GDM1 (cell line): ENCODE measurements around the gene TESPA1.
"Not testable (repeated sequence)": the region's sequence is repeated elsewhere in the genome, so short reads cannot be mapped to it uniquely, and the experiment has no call there.

Source experiments
- DNase-seq: peaks from one replicate; lab custom pipeline; 2025; lab: John Stamatoyannopoulos, UW

The TESPA1 gene, protein sequence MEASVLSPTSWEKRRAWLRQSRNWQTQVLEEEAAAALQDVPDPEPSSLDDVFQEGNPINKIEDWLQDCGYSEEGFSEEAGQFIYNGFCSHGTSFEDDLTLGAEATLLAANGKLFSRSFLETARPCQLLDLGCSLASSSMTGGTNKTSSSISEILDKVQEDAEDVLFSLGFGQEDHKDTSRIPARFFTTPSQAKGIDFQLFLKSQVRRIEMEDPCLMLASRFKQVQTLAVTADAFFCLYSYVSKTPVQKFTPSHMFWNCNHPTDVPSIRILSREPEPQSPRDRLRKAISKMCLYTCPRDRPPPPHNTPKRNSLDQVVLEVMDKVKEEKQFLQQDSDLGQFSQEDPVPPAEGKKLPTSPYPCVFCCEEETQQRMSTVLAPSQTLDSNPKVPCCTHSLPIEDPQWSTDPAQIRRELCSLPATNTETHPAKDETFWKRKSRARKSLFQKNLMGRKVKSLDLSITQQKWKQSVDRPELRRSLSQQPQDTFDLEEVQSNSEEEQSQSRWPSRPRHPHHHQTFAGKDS

DNA sequence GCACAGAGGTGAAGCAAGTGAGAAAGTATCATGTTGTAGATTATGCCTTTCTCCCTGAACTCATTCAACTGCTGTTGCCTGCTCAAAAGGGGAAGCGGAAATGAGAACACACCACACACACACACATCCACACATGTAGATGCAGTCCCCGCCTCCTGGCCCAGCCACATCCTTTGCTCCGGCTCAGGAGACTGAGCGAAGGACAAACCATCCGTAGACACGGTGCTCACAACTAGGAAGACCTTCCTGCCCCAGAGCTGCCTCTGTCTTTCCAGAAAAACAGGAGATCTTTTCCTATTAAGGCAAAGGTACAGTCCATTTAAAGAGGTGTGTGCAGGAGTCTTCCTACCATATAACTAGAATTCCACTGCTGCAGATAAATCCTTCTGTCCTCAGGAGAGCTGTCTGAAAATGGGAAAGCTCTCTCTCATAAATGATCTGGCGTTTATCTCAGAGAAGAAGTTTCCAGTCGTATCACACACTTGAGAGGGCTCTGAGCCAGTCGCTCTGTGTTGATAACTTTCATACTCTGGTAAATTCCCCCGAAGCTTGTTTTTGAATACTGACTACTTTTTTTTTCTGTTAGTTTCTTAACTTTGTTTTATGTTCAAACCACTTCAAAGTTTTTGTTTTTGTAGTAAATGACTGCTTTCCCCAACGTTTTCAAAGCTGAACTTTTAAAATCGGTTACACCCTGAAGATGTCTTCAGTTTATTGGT lies at the start of gene TESPA1:
TESPA1 (minus strand) TSS at position 105 of the 719 bp plus-strand sequence. CDS start 10,200 bp downstream, outside the sequence.
- peak; percentile 90 for DNase-seq

DNA sequence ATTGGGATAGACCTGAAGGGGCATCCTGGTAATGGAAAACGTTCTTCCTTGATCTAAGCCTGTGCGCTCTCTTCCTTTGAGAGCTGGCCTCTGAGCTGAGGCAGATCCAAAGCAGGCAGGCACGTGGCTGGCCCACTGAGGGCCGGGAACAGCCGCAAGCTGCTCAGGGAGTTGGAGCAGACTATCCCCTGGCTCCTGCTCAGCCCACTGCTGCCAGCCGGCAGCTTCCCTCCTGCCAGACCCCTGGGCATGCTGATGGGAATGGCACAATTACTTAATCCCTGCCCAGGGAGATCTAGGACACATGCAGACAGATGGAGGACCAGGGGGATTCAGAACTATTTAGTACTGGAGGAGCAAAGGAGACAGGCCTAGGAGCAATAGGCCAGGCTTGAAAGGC lies 49.7 kb upstream of the TESPA1 start:
- no peak for DNase-seq

DNA sequence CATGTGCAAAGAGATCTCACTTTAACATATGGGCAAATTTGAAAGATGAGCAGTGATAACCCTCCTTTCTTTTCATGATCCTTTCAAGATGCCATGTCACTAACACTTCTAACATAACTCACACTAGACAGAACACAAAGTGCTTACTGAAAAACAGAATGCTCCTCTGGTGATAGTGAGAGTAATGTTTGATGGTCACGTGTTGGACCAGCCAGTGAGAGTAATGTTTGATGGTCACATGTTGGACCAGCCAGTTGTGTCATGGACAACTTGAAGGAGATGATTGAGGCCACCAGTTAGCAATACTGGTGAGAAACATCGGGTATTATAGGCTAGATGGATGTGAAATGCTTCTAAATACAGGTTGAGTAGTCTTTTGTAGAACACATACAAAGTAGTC lies 40.9 kb upstream of the TESPA1 start:
- DNase-seq = no peak

DNA sequence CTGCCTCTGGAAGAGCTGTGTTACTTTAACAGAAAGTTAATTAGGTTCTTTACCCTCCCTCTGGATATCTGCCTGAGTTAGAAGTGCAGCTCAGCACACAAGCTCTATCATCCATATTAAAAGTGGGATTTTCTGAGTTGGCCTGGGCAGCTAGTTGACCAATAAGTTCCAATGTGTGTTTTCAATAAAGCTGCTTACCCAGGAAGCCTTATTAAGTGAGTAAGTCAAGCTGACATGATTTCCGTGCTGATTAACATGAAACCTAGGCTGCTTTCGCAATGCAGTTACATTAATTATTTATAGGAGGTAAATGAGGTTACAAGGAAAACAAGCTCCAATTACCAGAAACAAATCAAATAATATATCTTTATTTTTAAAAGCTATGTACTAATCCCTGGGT lies 40.0 kb upstream of the TESPA1 start:
- no peak for DNase-seq

DNA sequence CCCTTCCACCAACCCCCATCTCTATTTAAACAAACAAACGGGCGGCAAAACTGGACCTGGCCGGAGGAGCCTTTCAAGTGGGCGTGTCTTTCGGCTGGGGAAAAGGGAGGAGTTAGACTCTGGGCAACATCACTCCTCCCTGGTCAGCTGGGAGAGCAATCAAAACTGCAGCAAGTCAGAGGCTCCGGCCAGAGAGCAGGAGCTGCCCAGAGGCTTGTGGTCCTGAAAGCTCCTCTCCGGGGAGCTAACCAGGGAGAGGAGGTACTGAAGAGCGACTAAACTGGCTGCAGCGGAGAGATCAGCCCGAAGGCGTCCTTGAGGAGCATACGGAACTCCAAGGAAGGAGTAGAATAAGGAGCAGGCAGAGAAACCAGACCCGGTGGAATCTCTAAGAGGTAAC lies 35.2 kb upstream of the TESPA1 start, which contains the start of gene NEUROD4:
NEUROD4 (plus strand) TSS at position 191 of the 400 bp plus-strand sequence. CDS start 6,466 bp downstream, outside the sequence.
- no peak for DNase-seq

DNA sequence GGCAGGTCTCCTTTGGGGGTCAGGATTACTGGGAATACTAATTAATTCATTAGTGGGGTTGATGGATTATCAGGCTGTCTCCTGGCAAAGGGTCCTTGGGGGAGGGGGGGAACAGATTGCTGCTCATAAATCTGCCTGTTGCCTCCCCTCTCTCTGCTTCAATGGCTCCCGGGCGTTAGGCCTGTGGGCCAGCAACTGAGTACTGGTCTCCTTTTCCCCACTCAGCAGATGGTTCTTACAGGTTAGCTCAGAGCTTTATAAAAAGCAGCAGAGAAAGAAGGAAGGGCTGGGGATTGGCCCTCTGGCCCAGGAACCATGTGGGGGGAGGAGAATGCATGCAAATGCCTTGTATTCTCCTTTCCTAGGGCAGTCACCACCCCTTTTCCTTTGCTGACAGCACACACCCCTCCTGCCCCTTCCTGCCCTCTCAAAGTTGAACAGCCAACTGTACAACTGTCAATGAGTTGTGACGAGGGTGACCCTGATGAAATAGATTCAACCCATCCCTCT lies 32.9 kb upstream of the TESPA1 start:
- DNase-seq = no peak

DNA sequence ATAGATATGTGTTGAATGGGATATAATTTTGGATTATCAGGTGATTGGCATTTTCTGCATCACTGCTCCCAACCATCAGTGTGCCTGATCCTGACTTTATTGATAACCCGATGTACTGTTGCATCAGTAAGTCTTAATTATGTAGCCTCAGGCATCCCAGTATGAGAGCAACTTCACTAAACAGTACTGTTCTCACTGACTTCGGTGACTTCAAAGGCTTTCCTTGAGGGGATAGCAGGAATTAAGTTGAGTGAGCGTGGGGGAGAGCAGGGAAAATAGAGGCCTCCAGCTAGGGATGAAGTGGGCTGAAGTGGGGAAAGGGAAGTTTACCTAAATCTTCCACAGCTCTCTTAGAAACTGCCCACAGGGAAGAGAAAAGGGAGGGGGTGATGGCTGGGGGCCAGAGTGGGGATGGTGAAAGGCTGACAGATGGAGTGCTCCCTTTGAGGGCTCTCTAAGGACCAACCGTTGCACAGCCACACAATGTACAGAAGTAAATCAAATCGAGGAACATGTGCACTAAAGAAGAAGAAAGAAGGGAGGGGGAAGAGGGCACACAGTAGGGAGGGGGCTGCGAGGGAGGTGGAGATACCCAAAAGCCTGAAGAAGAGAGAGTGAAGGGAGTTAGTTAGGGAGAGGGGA lies 24.5 kb upstream of the TESPA1 start:
- DNase-seq = no peak

DNA sequence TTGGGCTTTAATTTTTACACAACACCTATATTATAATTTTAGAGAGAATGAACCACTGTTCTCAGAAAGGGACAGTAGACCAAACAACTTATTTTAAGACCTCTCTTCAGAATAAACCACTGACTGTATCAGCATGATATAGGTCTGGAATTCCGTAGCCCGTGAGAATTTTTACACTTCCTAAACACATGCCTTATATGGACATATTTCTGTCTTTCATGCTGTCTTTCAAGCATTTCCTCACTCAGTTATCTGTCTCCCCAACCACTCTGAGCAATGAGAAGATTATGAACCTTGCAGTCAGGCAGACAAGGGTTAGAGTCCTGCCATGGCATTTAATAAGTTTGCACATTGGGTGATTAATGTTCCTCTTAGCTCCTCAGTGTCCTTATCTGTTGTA lies 17.8 kb upstream of the TESPA1 start:
- no peak for DNase-seq

DNA sequence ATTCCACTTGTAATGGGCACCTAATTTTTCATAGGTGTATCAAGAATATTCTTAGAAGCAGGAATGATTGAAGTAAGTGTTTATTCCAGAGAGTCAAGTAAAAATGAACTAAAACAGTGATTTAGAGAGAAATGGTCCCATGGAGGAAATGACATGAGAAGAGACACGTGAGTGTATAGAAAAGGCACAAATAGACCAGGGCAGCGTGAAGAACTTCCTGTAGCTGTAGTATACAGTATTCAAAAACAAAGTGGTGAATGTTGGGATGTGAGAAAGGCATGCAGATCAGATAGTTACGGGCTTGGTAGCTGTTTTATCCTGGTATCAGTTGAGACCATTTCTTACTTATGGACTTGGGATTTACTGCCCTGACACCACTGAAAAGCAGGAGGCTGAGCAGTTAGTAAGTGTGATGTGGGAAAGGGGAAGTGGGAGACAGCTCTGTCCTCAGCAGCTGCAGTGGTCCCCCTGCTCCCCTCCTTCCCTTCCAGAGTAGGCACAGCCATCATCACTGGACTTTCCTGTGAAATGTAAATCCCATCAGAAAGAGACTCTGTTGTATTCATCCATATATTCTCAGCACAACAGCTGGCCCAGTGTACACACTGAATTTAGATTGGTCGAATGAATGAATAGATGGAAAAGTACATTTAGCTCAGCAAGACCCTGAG lies 16.8 kb upstream of the TESPA1 start:
- DNase-seq = no peak

DNA sequence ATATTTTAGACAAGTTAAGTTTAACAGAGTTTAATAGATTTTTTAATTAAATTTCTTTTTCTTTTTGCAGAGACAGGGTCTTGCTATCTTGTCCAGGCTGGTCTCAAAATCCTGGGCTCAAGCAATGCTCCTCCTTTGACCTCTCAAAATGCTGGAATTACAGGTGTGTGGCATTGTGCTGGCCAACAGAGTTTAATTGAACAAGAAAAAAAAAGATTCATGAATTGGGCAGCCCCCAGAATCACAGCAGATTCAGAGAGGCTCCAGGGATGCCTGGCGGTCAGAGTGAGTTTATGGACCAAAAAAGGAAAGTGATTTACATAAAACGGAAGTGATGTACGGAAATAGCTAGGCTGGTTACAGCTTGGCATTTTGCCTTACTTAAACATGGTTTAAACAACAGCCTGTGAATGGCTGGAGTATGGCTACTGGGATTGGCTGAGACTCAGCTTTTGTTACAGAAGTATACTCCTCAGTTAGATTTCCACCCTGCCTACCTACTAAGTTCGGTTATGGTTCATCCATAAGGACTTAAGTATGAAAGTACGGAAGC lies 14.5 kb upstream of the TESPA1 start:
- no peak for DNase-seq

DNA sequence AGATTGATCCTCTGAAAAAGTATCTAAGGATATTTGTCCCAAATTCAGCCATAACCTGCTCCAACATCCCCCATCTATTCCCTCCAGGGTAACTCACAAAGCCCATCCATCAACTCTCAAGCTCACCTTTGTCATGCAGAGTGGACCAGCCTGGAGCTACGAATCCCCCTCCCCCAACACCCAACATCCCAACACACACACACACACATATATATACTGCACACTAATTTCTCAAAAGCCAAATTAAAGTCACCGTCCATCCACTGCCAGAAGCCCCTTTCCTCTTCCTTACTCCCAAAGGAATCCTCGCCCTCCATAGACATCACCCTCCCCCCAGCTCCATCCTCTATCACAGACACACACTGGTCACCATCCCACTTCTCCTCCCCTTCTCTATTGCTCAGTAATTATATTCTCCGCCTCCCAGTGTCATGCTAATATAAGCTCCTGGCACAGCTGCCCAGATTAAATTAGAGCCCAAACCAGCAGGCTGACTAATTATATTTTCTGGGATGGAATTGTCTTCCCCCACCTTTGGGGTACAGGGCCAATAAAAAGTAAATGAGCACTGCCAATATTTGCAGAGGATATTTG lies 13.5 kb upstream of the TESPA1 start:
- no peak for DNase-seq

DNA sequence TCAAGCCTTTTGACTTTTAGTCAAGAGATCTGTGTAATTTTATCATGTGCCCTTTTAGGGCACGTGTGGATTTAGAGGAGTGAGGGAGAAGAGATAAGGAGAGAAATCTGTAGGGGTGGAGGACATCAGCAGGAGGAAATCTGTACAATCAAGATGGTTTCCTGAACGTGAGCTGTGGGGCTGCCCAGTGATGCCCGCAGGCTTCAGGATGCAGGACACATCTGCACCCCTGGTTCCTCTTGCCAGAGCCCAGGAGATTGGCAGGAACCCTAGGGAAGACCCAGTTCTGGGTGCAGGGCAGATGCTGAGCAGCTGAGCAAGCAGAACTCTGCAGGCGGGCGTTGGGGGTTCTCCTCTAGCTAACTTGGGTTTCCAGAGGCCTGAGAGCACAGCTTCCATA lies 11.6 kb upstream of the TESPA1 start:
- no peak for DNase-seq

DNA sequence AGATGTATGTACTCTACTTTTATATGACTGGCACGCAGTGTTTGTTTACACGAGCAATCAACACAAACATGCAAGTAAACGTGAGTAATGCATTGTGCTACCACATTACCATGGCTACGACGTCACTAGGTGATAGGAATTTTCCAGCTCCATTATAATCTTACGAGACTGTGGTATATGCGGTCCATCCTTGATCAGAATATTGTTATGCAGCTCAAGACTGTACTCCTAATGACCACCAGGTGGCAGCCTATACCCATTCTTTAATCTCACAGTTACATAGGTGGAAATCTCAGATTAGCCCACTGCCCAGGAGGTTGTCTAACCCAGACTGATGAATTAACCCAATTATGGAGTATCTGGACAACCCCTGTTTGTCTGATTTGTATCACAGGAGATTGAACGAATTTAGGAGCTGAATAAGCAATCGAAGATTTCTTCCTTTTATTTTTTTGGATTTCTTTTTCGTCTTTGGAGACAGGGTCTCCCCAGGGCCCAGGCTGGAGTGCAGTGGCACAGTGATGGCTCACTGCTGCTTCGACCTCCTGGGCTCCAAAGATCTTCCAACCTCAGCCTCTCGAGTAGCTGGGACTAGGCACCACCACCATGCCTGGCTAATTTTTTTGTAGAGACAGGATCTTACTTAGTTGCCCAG lies 8.7 kb upstream of the TESPA1 start:
- DNase-seq = peak; percentile 39

DNA sequence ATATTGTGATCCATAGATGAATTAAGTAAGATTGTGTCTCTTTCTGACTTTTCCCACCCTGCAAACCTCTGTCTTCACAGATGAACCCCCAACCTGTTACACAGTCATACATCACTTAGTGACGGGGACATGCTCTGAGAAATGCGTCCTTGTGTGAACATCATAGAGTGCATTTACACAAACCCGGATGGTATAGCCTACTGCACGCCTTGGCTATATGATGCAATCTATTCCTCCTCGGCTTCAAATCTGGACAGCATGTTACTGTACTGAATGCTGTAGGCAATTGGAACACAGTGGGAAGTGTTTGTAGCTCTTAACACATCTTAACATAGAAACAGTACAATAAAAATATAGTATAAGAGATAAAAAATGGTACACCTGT lies 7.4 kb upstream of the TESPA1 start:
- no peak for DNase-seq

DNA sequence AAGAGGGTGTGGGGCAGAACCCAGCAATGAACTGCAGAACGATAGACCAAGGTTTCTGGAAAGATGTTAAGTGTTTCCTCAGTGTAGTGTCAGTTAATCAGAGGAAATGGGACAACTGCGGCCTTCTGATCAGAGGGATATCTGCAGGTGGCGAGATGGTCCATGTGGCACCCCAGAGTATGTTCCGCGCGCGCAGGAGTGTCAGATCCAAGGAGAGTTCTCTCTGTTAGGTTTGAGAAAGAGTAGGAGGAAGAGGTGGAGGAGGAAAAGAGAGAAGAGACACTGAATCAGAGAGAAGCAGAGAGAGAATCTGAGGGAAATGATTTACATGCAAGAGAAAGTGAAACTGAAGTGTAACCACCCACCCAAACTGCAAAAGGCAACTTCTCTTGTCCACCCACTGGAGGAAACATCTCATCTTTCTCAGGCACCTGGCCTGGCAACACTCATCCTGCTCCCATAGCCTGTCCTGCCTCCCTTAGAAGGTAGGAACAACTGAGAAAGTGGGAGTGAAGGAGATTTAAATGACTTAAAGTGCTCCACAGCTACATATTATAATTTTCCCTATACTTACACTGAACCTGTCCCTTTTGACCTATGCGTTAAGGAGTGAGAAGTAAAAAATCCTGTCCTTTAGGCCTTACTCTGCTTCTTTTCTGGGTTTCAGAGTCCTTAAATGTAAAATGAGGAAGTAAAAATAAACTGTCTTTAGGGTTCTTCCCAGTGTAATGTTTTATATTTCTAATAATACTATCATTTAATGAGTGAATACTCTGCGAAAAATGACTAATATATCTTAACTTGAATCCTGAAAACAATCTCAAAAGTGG lies 6.8 kb upstream of the TESPA1 start:
- DNase-seq = no peak

DNA sequence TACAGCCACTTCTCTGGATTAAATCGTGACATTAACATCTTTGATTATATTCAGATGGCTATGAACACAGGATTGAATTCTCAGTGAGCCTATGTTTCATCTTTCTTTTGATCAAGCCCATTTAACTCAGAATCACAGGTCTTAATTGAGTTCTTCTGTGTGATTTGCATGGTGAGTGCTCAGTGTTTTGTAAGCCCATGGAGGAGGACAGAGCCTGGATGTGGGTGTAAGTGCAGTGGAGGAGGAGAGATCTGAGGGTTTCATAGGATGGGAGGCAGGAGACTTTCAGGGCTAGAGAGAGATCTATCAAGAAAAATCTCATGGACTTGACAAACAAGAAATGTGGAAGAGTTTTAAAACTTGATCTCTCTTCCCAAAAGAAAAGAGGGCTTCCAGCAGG lies 5.3 kb upstream of the TESPA1 start:
- DNase-seq = no peak

DNA sequence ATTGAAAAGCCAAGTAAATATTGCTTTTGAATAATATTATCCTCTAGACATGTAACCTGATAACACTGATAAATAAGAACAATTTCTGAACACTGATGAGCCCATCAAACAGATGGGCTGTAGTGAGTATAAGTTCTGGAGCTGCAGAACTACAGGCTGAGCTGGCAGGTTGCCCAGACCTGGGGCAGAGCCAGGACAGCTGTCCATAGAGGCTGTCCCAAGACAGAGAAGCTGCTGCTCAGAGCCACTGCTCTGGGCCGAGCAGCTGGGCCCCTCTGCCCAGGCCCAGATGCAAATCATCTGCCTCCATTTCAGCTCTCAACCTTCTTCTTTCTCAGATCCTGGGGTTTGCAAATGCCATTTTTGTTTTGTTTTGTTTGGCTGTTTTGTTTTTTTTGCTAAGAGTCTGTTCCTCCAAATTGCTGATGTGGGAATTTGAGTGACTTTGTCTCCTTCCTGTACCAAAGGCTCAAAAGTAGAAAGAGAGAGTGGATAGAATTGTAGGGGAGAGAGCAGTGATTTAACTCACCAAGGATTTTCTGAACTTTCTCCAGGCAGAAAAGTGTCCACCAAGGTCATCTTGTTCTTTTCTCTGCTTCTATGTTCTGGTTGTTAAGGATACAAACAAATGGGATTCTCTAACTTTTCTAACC lies 4.0 kb upstream of the TESPA1 start:
- DNase-seq = no peak

DNA sequence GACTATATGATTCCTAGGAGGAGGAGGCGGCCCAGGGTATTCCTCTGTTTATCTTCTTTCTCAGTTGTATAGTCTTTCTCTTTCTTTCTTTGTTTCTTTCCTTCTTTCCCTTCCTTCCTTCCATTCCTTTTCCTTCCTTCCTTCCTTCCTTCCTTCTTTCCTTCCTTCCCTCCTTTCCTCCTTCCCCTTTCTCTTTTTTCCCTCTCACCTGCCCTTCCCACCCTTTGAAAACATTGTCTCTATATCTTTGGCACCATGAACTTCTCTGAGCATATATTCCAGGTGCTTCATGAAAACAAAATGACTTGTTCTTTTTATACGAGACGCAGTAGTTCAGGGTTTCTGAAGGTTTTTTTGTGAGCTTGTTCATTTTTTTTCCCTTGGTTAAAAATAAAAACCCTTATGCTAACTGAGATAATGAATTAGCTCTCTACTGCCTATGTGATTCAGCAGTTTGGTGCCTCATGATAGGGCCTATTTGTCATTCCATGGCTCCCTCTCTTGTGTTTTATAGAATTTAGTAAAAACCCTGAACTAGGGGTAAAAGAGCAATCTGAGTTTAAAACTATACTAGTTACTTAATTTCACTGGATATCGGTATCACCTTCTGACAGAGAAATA lies 3.2 kb upstream of the TESPA1 start:
- no peak for DNase-seq

DNA sequence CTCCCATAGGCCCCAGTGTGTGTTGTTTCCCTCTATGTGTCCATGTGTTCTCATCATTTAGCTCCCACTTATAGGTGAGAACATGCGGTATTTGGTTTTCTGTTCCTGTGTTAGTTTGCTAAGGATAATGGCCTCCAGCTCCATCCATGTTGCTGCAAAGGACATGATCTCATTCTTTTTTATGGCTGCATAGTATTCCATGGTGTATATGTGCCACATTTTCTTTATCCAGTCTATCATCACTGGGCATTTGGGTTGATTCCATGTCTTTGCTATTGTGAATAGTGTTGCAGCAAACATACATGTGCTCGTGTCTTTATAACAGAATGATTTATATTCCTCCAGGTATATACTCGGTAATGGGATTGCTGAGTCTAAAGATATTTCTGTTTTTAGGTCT lies 2.2 kb upstream of the TESPA1 start:
- not testable (repeated sequence) for DNase-seq
